NCI-H1417 (cell line): ENCODE measurements around the gene DCTN2.

Experiments
- DNase-seq, 3 experiments: peaks; one replicate each; lab custom pipeline; 2025; lab: John Stamatoyannopoulos, UW

The DCTN2 gene

GRCh38 chr12:57488402-57489156 is 58.4 kb downstream of the DCTN2 start:
- peak in 1 of 3 experiments; percentile 53 for DNase-seq

DNA sequence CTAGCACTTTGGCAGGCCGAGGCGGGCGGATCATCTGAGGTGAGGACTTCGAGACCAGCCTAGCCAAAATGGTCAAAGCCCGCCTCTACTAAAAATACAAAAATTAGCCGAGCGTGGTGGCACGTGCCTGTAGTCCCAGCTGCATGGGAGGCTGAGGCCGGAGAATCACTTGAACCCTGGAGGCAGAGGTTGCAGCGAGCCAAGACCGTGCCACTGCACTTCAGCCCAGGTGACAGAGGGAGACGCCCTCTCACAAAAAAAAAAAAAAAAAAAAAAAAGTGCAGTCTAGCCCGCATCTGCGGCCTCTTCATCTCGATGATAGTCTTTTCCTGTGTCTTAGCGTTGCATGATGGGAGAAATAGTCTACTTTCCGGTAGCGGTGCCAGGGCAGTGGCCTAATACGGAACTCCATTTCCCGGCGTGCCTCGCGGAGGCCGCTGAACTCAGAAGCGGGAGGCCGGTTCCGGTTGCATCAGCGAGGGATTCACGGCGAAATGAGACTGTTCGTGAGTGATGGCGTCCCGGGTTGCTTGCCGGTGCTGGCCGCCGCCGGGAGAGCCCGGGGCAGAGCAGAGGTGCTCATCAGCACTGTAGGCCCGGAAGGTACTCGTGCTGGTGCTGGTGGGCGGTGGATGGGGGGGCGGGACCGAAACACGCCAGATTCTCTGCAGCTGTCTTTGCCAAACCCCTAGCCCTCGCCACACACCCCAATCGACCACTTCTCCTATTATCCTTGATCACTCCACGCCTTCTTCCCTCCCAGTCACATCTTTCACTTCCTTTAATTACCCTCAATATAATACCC is 59.2 kb downstream of the DCTN2 start, which contains the start of gene MARS1:
Gene MARS1, plus strand, starts transcription at position 472 of the 805 bp plus-strand sequence. Its CDS starts 23 bp downstream, at position 495.
- DNase-seq = peak; percentile 95 to 99 (median 99)

GRCh38 chr12:57487055-57487596 is 59.9 kb downstream of the DCTN2 start:
- no peak for DNase-seq

GRCh38 chr12:57485695-57486094 is 61.3 kb downstream of the DCTN2 start:
- no peak for DNase-seq

DNA sequence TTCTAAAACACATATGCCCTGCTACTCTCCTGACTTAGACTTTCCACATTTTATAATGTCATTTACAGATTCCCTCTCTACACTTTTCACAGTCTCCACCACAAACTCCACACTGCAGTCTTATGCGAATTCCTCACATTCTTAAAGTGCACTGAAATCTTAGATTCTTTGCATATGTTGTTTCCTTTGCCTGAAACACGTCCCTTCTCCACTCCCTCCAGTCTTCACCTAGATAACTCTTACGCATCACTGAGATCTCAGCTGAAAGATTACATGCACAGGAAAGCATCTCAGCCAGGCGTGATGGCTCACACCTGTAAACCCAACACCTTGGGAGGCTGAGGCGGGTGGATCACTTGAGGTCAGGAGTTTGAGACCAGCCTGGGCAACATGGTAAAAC is 63.5 kb downstream of the DCTN2 start:
- DNase-seq = no peak

DNA sequence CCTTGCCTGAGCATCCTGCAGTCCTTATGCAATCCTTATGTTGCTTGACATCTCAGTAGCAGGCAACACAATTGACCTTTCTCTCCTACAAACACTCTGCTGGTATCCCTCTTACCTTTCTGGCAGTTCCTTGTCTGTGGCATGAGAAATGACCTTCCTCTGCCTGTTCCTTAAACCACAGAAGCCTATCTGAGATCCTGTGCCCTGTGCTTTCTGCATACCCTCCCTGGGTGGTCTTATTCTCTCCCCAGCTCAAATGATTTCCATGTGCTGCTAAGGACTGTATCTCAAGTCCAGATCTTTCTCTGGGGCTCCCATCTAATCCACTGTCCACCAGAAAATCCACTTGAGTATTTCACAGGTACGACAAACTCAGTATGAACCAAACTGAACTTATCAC is 65.3 kb downstream of the DCTN2 start:
- no peak for DNase-seq
